ENCODE measurements around the gene MRPL58.
"Not testable (repeated sequence)": the region's sequence is repeated elsewhere in the genome, so short reads cannot be mapped to it uniquely, and the experiment has no call there.

The MRPL58 gene

DNA sequence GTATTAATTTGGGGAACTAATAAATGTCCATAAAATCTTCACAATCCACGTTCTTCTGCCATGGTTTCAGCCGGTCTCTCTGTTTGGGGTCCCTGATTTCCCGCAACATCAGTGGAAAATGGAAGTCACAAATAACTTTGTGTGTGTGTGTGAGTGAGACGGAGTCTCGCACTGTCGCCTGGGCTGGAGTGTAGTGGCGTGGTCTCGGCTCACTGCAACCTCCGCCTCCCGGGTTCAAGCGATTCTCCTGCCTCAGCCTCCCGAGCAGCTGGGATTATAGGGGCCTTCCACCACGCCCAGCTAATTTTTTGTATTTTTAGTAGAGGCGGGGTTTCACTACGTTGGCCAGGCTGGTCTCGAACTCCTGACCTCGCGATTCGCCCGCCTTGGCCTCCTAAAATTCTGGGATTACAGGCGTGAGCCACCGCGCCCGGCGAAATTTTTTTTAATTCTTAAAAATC lies 33.5 kb downstream of the MRPL58 start:
- in situ Hi-C loops (cut with HindIII; ENCODE audit: low sequenced_read_pairs) = not testable (repeated sequence)

DNA sequence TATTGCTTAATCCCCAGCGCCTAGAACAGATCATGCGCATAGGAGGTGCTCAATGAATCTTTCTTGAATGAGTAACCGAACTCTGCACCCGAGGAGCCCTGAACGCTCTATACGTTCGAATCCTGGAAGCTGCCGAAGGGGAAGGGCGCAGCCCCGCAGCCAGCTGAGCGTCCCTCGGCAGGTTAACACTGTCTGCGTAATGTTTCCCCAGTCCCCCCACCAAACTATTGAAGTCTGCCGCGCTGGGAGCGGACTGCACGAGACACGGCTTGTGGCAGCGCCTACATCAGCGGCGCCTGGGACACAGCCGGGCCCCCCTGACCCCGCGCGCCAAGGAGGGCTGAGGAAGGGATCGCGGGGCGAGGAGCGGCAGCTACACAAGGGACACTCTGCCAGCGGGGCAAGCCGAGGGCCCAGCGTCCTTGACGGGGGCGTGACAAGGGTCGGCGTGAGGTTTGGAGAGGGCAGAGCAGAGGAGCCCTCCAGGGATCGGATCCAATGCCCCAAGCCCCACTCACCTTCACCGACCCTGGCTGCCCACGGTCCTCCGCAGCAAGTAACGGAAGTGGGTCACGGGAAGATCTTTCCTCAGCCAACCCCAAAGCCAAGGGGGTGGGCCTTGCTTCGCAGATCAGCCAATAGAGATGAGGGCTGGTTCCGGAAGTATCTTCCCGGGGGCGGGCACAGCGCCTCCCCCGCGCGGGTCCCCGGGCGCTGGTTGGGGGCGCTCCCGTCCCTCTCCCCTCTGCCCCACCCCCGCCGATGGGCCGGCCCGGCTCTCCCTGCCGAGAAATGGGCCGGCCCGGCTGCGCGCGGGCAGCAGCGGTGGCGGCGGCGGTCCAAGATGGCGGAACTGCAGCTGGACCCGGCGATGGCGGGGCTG lies 34.2 kb downstream of the MRPL58 start, which contains the start of the genes ATP5PD and KCTD2:
ATP5PD (minus strand) TSS at position 563 of the 883 bp plus-strand sequence. CDS start 4,319 bp downstream, outside the sequence.
KCTD2 (plus strand) TSS at position 819 of the 883 bp plus-strand sequence; CDS start at position 845, 26 bp downstream.
- in situ Hi-C loops (cut with HindIII; ENCODE audit: low sequenced_read_pairs) = no loop called here

DNA sequence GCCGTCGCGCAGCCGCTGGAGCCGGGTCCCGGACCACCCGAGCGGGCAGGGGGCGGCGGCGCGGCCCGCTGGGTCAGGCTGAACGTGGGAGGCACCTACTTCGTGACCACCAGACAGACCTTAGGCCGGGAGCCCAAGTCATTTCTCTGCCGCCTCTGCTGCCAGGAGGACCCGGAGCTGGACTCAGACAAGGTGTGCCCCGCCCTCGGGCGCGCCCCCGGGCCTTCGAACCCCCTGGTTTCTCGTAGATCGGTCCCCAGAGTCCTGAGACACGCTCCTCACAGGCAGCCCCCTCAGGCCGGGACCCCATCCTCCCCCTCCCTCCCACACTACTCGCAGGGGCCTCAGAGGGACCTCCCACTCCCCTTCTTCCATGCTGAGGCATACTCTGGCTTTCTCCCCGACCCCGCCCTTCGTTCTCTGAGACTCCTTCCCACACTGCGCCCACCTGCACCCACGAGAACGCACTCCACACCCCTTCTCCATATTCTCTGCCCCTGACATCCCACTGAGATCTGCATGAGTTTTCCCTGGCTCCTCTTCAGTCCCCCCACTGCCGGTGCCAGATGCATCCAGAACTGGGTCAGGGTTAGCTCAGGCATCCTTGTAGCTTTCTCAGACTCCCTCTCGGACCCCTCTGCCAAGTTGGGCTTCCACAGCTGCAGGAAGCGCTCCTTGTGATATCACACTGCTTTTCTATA lies 35.1 kb downstream of the MRPL58 start:
- in situ Hi-C loops (cut with HindIII; ENCODE audit: low sequenced_read_pairs) = no loop called here

DNA sequence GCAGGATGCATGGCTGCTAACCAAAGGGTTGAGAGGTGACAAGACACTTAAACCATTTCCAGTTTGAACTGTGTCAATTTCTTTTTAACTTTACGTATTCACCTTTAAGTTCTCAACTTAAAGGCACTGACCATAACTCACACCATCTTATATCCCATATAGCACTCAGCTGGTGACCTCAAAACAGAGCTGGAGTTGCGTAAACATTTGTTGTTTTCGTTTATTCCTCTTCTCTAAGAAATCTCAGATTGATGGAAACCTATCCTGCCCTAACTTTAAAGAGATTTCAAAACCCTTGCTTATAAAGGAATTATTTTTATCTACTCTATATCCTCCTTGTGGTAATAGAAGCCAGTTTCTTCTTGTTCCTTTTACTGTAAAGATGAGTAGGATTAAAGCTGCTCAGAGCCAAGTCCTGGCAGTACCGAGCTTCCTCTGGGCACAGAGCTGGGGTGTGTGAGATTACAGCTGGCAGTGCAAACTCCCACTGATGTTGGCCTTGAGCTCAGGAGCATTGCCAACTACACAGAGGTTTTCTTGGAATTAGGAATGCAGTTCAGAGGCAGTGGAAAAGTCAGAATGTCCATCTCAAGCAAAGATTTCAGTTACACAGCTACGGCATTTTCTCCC lies 35.9 kb downstream of the MRPL58 start:
- in situ Hi-C loops (cut with HindIII; ENCODE audit: low sequenced_read_pairs) = no loop called here

DNA sequence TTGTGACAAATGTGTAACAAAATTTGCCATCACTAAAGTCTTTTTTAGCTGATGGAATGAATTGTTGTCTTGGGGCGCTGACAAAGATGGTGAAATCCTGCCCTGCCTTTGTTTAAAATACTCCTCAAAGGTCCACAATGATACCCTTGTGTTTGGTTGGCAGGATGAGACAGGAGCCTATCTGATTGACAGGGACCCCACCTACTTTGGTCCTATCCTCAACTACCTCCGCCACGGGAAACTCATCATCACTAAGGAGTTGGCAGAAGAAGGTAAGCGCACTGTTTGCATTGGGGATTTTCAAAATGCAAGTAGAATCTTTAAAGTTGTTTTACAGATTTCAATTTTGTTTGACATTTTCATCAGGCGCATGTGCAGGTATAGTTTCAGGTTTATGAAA lies 36.6 kb downstream of the MRPL58 start:
- in situ Hi-C loops (cut with HindIII; ENCODE audit: low sequenced_read_pairs) = no loop called here

DNA sequence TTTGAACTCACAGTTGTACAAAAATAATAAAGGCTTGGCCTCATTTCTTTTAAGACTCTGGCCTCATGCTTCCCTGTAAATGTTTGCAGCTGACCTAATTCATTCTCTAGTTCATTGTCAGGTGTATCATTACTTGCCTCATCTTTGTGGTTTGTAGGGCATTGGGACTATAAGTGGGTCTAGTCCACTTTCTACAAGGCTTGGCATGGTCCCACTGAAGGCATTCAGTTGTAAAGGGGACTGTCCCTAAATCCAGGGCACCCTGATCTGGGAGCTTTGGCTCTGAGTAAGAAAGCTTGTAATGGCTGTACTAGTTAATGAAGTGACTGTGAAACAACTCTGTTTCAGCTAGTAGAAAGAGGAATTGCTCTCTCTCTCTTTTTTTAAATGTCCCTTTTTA lies 37.2 kb downstream of the MRPL58 start:
- in situ Hi-C loops (cut with HindIII; ENCODE audit: low sequenced_read_pairs) = no loop called here

DNA sequence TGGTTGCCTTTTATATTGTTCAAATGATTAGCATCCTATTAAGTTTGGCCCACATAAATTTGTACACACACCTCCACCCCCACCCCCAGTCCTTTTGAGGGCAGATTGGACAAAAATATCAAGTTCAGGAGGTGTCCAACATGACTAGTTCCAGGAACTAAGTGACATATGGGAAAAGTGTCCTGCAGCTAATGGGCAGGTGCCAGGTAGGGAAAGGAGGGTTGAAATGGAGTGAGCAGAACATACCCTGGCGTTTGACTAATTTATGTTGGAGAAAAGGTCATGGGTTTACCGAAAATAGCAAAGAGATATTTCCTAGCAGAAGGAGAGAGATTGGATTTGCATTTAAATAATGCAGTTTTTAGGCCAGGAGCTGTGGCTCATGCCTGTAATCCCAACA lies 39.5 kb downstream of the MRPL58 start:
- in situ Hi-C loops (cut with HindIII; ENCODE audit: low sequenced_read_pairs) = no loop called here

DNA sequence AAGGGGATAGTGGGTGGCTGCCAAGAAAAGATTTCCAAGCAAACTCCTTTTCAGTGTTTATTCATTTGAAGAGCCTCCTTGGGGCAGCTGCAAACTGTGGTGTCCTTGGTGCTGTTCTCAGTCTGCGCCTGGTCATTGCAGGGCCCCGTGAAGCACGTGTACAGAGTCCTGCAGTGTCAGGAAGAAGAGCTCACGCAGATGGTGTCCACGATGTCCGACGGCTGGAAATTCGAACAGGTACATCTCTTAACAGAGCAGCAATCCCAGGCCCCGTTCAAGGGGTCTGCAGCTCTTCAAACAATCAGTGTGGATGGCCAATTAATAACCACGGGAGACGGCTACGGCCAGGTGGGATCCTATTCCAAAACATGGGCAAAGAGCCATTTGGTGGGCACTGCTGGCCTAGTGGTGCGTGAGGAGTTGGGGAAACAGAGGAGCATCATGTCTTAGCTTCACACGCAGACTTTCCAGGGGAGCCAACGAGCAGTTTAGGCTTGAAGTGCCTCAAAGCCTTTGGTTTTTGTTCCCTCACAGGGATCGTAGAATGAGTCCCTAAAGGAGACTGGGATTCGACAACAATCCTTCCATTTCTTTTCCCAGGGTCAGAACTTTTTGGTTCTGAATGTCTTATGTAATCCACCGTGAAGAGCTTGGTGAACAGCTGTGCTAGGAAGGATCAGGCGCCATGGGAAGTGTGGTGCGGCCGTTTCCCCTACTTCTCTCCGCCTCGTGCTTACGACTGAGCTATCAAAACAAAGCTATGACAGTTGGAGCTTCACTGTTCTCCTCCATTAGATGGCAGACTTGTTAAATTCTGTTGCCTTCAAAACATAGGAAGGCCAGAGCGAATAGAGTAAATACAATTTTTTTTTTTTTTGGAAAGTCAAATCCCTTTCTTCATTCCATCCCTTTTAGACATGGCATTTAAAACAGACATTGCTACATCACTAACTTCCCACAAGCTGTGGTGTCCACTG lies 47.2 kb downstream of the MRPL58 start:
- in situ Hi-C loops (cut with HindIII; ENCODE audit: low sequenced_read_pairs) = no loop called here

DNA sequence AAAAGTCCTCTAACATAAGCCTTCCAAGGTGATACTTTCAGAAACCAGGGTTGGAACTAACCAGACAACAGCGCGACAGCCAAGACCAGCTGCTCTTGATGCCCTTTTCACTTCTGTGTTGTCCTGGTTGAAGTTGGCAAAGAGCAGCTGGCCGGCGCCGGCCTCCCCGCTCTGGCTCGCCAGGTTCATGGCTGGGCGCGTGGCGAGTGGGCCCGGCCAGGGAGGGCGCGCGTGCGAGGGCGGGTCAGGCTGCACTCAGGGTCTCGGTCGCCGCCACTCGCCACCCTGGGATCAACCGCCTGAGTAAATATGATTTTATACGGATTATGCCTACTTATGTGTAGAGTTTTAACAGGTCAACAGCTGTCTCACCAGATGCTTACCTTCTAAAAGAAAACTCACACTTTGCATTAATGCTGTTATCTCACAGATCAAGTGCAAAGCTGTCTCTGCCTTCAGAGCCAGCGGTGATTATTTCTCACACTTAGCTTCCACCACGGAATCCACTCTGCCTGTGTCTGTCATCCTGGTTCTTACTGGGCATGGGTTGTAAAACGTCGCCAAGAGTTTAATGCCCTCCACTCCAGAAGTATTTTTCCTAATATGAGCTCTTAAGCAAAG lies 48.1 kb downstream of the MRPL58 start:
- in situ Hi-C loops (cut with HindIII; ENCODE audit: low sequenced_read_pairs) = no loop called here

DNA sequence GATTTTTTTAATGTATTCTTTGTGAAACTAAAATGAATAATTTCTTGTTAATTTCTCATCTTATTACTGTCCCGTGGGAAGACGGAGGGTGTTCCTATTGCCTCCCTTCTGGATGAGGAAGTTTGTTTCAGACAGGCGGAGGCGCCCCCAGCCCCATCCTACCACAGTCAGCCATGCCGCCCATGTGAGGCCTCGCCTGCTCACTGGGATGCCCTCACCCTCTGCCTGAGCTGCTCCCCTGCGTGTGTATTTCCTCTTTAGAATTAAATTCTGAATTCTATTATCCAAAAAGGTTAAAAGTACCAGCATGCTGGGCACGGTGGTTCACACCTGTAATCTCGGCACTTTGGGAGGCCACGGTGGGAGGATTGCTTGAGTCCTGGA lies 48.6 kb downstream of the MRPL58 start:
- in situ Hi-C loops (cut with HindIII; ENCODE audit: low sequenced_read_pairs) = no loop called here

DNA sequence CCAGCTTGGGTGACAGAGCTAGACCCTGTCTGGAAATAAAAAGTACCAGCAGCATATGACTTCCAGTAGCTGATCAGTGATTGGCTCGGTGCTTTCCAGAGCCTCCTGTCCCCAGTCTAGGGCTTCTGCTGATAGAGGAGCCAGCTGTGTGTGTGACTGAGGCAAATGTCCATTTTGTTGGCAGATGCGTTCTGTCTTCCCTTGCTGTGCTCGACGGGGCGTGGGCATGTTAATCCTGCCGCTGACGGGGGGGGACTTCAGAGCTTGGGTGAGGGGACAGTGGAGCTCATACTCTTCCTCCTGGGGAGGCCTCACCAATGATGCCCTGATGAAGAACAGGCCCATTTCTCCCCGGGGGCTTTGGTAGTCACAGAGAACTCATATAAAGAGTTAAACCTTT lies 49.1 kb downstream of the MRPL58 start:
- in situ Hi-C loops (cut with HindIII; ENCODE audit: low sequenced_read_pairs) = no loop called here

DNA sequence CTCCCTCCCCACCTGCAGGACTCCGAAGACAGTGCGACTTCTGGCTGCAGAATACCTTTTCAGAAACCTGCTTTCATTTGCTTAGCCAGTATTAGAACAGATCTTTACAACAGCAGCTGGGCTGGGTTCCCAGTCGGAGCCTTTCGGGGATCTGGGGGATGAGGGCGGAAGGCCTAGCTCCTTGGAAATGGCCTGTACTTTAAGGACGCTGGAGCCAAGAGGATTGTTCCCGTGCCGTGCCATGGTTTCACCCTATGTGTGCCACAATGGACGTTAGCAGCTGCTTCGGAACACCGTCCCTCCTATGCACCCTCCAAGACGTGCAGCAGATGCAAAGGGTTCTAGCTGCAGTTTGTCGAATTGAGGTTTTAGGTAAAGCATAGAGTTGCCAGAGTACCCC lies 50.7 kb downstream of the MRPL58 start:
- in situ Hi-C loops (cut with HindIII; ENCODE audit: low sequenced_read_pairs) = no loop called here

DNA sequence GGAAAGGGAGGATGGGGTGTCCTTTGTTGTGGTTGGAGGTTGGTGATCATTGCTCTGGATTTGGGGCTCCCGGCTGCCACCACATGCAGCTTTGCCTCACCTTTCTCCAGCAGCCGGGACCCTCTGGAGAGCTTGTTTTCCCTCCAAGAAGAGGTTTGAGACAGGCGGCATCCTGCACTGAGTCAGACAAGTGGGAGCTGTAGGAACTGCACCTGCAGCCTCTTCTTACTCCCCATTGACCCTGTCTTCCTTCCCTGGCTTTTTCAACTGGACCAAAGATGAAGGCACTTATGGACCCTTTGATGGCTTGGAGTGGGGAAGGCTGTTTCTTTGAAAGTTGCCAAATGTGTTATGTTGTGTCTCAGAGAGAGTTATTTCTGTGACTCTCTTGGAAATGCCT lies 51.2 kb downstream of the MRPL58 start:
- in situ Hi-C loops (cut with HindIII; ENCODE audit: low sequenced_read_pairs) = no loop called here

DNA sequence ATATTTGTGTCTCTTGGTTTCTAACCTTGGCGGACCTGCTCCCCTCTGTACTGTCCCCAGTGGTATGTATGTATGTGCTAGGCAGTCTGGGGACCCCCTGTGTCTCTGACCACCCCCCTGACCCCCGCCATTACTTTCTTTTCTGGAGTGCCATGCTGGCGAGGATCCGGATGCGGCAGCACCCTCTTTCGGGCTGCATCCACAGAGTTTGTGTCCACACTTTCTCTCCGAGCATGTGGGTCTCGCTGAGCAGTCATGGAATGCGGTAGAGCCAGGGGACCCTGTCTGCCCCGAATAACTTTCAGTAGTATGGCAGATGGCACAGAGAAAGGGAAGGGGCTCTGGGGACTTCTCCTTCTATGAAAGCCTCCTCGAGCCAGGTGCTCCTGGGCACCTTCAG lies 51.6 kb downstream of the MRPL58 start:
- in situ Hi-C loops (cut with HindIII; ENCODE audit: low sequenced_read_pairs) = no loop called here

DNA sequence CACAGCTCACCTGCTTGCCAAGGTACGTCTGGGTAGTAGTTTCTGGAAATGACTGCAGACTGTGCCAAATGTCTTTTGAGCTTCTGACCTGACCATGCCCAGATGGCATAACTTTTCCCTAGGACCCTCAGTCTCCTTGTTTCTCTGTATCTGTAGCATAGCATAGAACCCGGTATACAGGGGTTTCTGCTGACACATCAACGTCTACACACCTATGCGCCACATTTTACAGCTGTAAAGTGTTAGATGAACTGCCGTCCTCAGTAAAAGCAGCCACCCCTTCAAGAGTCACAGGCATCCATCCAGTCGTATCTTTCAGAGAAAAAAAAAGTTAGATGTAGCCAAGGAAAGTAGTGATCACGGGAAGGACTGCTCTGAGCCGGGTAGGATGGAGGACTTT lies 52.0 kb downstream of the MRPL58 start:
- in situ Hi-C loops (cut with HindIII; ENCODE audit: low sequenced_read_pairs) = no loop called here

DNA sequence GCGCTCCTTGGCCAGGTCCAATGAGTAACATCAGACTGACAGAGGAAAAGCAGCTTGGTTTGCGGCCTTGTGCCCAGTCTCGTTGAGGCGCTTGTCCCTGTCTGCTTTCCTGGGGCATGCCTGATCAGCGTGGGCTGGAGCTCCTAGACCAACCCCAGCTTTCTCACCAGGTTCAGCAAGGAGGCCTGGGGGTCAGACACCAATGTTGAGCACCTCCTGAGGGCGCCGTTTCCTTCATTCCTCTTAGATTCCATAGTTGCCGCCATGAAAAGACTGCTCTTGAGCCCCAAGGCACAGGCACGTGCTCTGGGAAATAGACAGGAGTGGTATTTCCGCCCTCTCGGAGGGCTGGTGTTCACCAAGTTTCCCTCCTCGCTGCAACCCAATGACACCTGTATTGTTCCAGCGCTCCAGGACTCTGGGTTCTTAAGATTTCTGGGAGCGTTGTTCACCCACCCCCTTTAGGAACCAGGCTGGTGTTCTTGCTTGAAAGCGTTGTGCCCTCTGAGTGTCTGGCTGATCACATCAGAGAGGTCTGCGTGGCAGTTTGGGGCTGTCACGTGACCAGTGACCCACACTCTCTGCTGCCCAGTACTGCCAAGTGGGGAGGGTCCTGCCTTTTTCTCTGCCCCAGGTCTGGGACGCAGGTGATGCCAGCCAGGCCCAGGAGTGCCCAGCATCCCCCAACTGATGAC lies 52.5 kb downstream of the MRPL58 start:
- in situ Hi-C loops (cut with HindIII; ENCODE audit: low sequenced_read_pairs) = no loop called here

DNA sequence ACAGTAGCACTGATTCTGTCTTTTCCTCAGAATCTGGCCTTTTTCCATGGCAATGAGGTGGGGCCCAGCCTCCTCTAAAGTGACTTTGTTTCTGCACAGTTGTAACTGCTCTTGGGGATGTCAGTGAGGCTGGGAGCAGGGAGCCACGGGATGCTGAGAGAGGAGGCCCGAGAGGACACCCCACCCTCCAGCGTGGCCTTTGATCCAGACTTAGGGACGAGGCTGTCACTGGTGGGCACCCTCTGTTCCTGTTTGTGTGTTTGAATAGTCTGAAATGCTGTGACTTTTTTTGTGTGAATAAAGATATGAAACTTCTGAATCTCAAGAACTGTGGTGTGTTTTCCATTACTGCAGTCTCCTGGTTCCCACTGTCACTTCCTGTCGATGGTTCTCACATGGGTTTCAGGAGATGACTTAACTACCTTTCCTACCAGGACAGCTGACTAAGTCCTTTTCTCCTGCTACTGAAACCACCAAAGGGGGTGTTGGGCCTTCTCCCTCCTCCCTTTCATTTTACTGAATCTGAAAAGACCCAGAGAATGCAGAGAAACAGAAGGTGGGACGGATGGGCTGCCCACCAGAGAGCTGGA lies 53.2 kb downstream of the MRPL58 start:
- in situ Hi-C loops (cut with HindIII; ENCODE audit: low sequenced_read_pairs) = no loop called here

DNA sequence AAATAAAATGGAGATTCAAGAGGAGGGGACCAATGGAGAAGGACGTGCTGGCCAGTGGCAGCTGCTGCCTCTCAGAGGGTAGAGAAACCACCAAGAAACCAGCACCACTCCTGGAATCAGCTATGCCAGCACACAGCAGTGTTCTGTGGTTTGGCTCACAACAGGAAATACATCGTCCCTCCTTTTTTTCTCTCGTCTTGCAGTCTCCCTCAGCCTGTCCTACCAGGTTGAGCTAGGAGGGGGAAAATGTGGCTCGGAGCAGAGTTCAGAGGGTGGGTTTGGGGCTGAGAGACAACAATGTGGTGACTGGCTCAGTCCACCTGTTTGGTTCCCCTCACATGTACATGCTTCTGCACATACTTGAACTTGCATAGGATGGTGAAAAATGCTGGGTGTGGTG lies 55.4 kb downstream of the MRPL58 start:
- in situ Hi-C loops (cut with HindIII; ENCODE audit: low sequenced_read_pairs) = no loop called here

DNA sequence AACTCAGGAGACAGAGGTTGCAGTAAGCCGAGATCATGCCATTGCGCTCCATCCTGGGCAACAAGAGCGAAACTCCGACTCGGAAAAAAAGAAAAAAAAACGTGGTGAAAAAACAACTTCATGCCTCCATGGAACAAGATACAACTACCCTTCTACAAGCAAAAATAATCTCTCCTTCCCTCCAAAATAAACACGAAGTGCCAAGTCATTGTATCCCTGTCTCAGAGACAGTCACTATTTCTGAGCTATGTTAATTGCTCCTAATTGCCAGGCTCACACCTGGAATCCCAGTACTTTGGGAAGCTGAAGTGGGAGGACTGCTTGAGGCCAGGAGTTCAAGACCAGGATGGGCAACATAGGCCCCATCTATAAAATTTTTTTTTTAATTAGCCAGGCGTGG lies 56.3 kb downstream of the MRPL58 start:
- in situ Hi-C loops (cut with HindIII; ENCODE audit: low sequenced_read_pairs) = no loop called here
